Endothelial cell of umbilical vein (primary cell): ENCODE data around the gene PAX1. TPM values are rescaled to one million over a fixed set of nuclear protein-coding genes. Genes with fewer than 3 reads are reported as not detected.

Experiments used
- BruUV-seq: library from RNA; stranded (reverse); fragments of 400-500 nt; replicated peaks from 2 replicates; lab custom pipeline; 2021; lab: Mats Ljungman, UMichigan
- CTCF ChIA-PET: fragments of 300-600, 350-600 bp; sonication (Branson Sonifier 250); formaldehyde crosslinking; loops from one replicate; lab custom pipeline; 2021; ENCODE audit warnings: antibody characterized with exemption, inconsistent platforms; lab: Charles Lee
- POLR2A ChIA-PET: fragments of 300-600, 350-600 bp; sonication (Branson Sonifier 250); formaldehyde crosslinking; loops from one replicate; lab custom pipeline; 2021; ENCODE audit warnings: antibody characterized with exemption, inconsistent platforms; lab: Charles Lee
- DNase-seq: peaks from one replicate; pipeline ENCODE4 v3.0.0-alpha.2; 2011; ENCODE audit warnings: low read depth, low spot score
- FAIRE-seq: peaks from 2 replicates; lab custom pipeline; 2011; peaks lifted over from hg19 to GRCh38; lab: Jason Lieb, UNC
- H2AFZ ChIP-seq: 2 replicates; pipeline ENCODE4 v1.6.0; 2012; ENCODE audit warnings: low read depth, low read length, control low read depth, inconsistent platforms
- H3K27ac ChIP-seq: 2 replicates; pipeline ENCODE4 v1.5.1; 2011; ENCODE audit warnings: low read depth, mild to moderate bottlenecking, control low read depth, low read length, moderate library complexity; ENCODE audit not compliant: insufficient read depth
- H3K27me3 ChIP-seq, 2 experiments: 2 replicates each; pipeline versions ENCODE4 v1.6.0 to v1.6.1; 2011; ENCODE audit warnings: low read length in 2 of 2, mixed read lengths in 1 of 2; ENCODE audit not compliant: control insufficient read depth in 2 of 2, insufficient read depth in 2 of 2
- H3K36me3 ChIP-seq, 2 experiments: 2 replicates in 1 of 2; 3 replicates in 1 of 2; pipeline ENCODE4 v1.5.1; 2011; ENCODE audit warnings: low read length in 2 of 2, mild to moderate bottlenecking in 1 of 2, moderate library complexity in 1 of 2; ENCODE audit not compliant: control insufficient read depth in 2 of 2, insufficient read depth in 2 of 2; ENCODE audit errors: extremely low read depth in 1 of 2
- H3K4me1 ChIP-seq: 3 replicates; pipeline ENCODE4 v1.5.1; 2011; ENCODE audit warnings: mild to moderate bottlenecking, low read length; ENCODE audit not compliant: control insufficient read depth, insufficient read depth; ENCODE audit errors: extremely low read depth
- H3K4me2 ChIP-seq: 2 replicates; pipeline ENCODE4 v1.6.1; 2011; ENCODE audit warnings: low read length, control low read depth, mixed read lengths; ENCODE audit not compliant: insufficient read depth
- H3K4me3 ChIP-seq, 3 experiments: fragments of 200-600 bp in 1 of 3; sonication (generic), shearing (Covaris generic) in 1 of 3; replicated peaks in 1 of 3; 2 replicates each; pipeline ENCODE4 v1.5.1; 2011 to 2016; ENCODE audit warnings: control low read depth in 3 of 3, low read length in 3 of 3, mild to moderate bottlenecking in 2 of 3, inconsistent platforms in 1 of 3, low read depth in 1 of 3, moderate library complexity in 1 of 3; ENCODE audit not compliant: insufficient read depth in 1 of 3
- H3K79me2 ChIP-seq: 2 replicates; pipeline ENCODE4 v1.6.0; 2012; ENCODE audit warnings: low read length, inconsistent platforms; ENCODE audit not compliant: control insufficient read depth, insufficient read depth
- H3K9ac ChIP-seq: replicated peaks from 2 replicates; pipeline ENCODE3; 2011; ENCODE audit warnings: low read length, control low read depth; ENCODE audit not compliant: insufficient read depth; ENCODE audit errors: extremely low read depth
- H3K9me1 ChIP-seq: replicated peaks from 3 replicates; pipeline ENCODE4 v1.6.0; 2011; ENCODE audit warnings: mild to moderate bottlenecking, low read length; ENCODE audit not compliant: control insufficient read depth, insufficient read depth; ENCODE audit errors: extremely low read depth
- H3K9me3 ChIP-seq: replicated peaks from 2 replicates; pipeline ENCODE4 v1.5.1; 2012; ENCODE audit warnings: low read length, inconsistent platforms; ENCODE audit not compliant: control insufficient read depth, insufficient read depth
- H4K20me1 ChIP-seq: replicated peaks from 2 replicates; pipeline ENCODE3; 2011; ENCODE audit warnings: mild to moderate bottlenecking, low read length; ENCODE audit not compliant: control insufficient read depth, insufficient read depth; ENCODE audit errors: extremely low read depth
- EZH2 ChIP-seq: IDR thresholded peaks from 2 replicates; pipeline ENCODE4 v1.6.1; 2012; ENCODE audit warnings: borderline replicate concordance, low read depth, mild to moderate bottlenecking, moderate library complexity, low read length, inconsistent platforms; ENCODE audit not compliant: severe bottlenecking
- GATA2 ChIP-seq: IDR thresholded peaks from 2 replicates; pipeline ENCODE4 v1.7.0; 2011; ENCODE audit warnings: low read depth, mild to moderate bottlenecking, moderate library complexity, mixed read lengths, low read length; ENCODE audit not compliant: insufficient read length, insufficient read depth
- POLR2A ChIP-seq: IDR thresholded peaks from 2 replicates; pipeline ENCODE4 v1.6.1; 2012; ENCODE audit warnings: low read depth, mild to moderate bottlenecking, control low read depth, low read length
- POLR2AphosphoS5 ChIP-seq: IDR thresholded peaks from 2 replicates; pipeline ENCODE4 v1.6.1; 2012; ENCODE audit warnings: low read depth, mild to moderate bottlenecking, control low read depth, low read length, moderate library complexity; ENCODE audit not compliant: insufficient read depth
- dilution Hi-C: fragments of 300-500 bp; cut with MboI; formaldehyde crosslinking; loops from one replicate; pipeline ENCODE4 v1.15.0; 2019; ENCODE audit warnings: low sequenced_read_pairs; ENCODE audit not compliant: extremely low pct_ligation_motif_present
- intact Hi-C: fragments of 100-400 bp; cut with micrococcal nuclease; formaldehyde crosslinking; loops from one replicate; pipeline ENCODE4 v1.10.0; 2022
- polyA plus RNA-seq, 4 experiments: library from polyadenylated mRNA; depleted of rRNA in 3 of 4; stranded (reverse) in 3 of 4; unstranded in 1 of 4; fragments of >200 nt; gene quantifications; 2 replicates each; pipeline versions ENCODE4 v1.2.1 to v1.2.3, GENCODE V29; 2011 to 2012; ENCODE audit warnings: missing spikeins in 1 of 4
- total RNA-seq: library from RNA; stranded (reverse); gene quantifications from 2 replicates; pipeline ENCODE4 v1.2.3, GENCODE V29; 2021
- TF ChIP-seq, protein P1 (sequence below): IDR thresholded peaks from 2 replicates; pipeline ENCODE4 v1.6.1; 2011; ENCODE audit not compliant: insufficient read depth, insufficient read length
- TF ChIP-seq, protein P2 (sequence below), 2 donors: IDR thresholded peaks; 1 replicate in 1 of 2; 2 replicates in 1 of 2; pipeline ENCODE4 v1.5.1; 2011; ENCODE audit warnings: low read length in 2 of 2, mild to moderate bottlenecking in 2 of 2, moderate library complexity in 2 of 2, control low read depth in 1 of 2, inconsistent platforms in 1 of 2, low read depth in 1 of 2; ENCODE audit not compliant: insufficient read depth in 1 of 2; ENCODE audit errors: extremely low read depth in 1 of 2

The PAX1 gene
- total and polyA plus RNA-seq, 2 donors (not counting 3 experiments of a cell fraction or from before 2014, with no cell fraction given), result not detected

DNA sequence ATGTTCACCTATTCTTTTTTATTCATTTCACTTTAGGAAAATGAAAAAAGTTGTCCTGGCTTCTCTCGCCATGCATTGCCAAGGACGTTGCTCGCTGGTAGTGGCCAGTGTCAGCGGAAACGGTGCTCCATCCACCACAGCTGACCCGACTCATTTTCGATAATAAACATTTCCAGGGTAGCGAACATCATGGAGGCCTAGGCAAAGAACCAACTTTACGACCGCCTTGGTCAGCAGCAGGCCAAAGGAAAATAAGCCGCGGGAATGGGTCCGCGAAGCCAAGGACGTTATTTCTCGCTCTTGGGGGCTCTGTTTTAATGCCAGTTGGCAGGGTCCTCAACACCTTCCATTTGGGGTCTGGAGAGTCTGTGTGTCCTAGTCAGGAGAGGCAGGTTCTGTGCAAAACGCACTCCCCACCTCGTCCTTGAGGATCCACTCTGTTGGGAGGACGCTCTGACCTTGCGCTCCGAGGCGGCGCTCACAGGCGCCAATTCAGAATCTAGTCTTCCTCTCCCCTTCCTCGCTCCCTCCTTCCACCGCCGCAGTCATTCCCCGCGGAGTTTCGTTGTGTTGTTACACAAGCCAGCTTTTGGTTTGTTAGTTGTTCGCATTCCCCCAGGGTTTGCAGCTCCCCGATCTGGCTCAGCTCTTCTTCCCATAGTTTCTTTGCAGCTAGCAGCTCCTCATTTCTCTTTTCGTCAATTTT lies 4.1 kb upstream of the PAX1 start:
- no peaks in the 10 kb centered on the region for H3K4me1 ChIP-seq
- no peaks in the 10 kb centered on the region for H3K36me3 ChIP-seq
- no peaks in the 10 kb centered on the region for H3K9me3 ChIP-seq
- no peak overlapping the region for H3K4me3 ChIP-seq
- H3K9me1 ChIP-seq, result no peaks in the 10 kb centered on the region
- BruUV-seq, result no TSS peak
- no peaks in the 10 kb centered on the region for H3K79me2 ChIP-seq
- ChIA-PET POLR2A (no interaction called here), CTCF (interaction anchor here (1.2 to 7.3 kb wide), 3 partner anchors 11 to 611 kb away, joined by 6 to 71 read pairs (median 10); no protein-coding TSS in a partner anchor)
- no peak overlapping the region for H3K9ac ChIP-seq
- TF ChIP-seq, protein P1, sequence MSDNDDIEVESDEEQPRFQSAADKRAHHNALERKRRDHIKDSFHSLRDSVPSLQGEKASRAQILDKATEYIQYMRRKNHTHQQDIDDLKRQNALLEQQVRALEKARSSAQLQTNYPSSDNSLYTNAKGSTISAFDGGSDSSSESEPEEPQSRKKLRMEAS, result no peak
- TF ChIP-seq EZH2, result no peak
- no peak for TF ChIP-seq POLR2AphosphoS5
- H3K4me2 ChIP-seq, result no peak overlapping the region
- no peak overlapping the region for H3K27ac ChIP-seq
- FAIRE-seq (no peak), DNase-seq (no peak)
- peaks cover 58 to 67% of the 10 kb centered on the region in 2 experiments for H3K27me3 ChIP-seq
- intact Hi-C loops (no loop called here), dilution Hi-C loops (no loop called here)
- H4K20me1 ChIP-seq, result no peaks in the 10 kb centered on the region
- no peak overlapping the region for H2AFZ ChIP-seq

DNA sequence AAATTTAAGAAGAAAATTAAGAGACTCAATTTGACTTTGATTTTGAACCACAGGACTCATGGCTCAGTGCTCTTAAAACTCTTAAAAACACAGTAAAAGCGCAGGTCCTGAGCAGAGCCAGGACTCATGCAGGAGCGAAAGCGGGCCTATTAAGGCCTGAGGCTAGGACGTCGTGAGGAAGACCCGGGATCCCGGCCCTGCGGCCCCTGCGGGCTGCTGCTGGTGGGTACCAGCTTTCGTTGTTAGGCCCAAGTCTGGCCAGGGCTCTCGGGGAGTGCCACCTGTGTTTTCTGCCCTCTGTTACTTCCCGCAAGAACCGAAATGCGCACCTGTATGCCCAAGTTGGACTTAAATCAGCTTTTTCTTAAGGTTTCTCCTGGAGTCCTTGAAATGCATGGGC lies 3.4 kb upstream of the PAX1 start:
- POLR2A ChIA-PET, result no interaction called here
- no peak overlapping the region for H3K9ac ChIP-seq
- H3K4me3 ChIP-seq, result no peak overlapping the region
- TF ChIP-seq GATA2 (no peak), POLR2A (no peak)
- TF ChIP-seq, protein P1, result no peak
- TF ChIP-seq, protein P2, sequence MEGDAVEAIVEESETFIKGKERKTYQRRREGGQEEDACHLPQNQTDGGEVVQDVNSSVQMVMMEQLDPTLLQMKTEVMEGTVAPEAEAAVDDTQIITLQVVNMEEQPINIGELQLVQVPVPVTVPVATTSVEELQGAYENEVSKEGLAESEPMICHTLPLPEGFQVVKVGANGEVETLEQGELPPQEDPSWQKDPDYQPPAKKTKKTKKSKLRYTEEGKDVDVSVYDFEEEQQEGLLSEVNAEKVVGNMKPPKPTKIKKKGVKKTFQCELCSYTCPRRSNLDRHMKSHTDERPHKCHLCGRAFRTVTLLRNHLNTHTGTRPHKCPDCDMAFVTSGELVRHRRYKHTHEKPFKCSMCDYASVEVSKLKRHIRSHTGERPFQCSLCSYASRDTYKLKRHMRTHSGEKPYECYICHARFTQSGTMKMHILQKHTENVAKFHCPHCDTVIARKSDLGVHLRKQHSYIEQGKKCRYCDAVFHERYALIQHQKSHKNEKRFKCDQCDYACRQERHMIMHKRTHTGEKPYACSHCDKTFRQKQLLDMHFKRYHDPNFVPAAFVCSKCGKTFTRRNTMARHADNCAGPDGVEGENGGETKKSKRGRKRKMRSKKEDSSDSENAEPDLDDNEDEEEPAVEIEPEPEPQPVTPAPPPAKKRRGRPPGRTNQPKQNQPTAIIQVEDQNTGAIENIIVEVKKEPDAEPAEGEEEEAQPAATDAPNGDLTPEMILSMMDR (IDR thresholded peaks at IDR 0.05; ENCODE audit: extremely low read depth in 1 of 2, insufficient read depth in 1 of 2, low read depth in 1 of 2, low read length in 2 of 2), result no peak
- peaks cover 65 to 74% of the 10 kb centered on the region in 2 experiments for H3K27me3 ChIP-seq
- CTCF ChIA-PET, result interaction anchor here (1.2 to 7.3 kb wide), 3 partner anchors 10 to 610 kb away, joined by 6 to 71 read pairs (median 10); no protein-coding TSS in a partner anchor
- H3K79me2 ChIP-seq, result no peaks in the 10 kb centered on the region
- no peaks in the 10 kb centered on the region for H3K4me1 ChIP-seq
- H3K36me3 ChIP-seq, result no peaks in the 10 kb centered on the region
- H3K27ac ChIP-seq, result no peak overlapping the region
- H4K20me1 ChIP-seq, result no peaks in the 10 kb centered on the region
- H3K4me2 ChIP-seq, result no peak overlapping the region
- intact Hi-C loops, result no loop called here
- no peaks in the 10 kb centered on the region for H3K9me3 ChIP-seq
- no TSS peak for BruUV-seq
- no peak for DNase-seq
- H2AFZ ChIP-seq, result no peak overlapping the region
- no peaks in the 10 kb centered on the region for H3K9me1 ChIP-seq
- dilution Hi-C loops, result no loop called here
- no peak for FAIRE-seq
